CD4-positive, CD25-positive, alpha-beta regulatory T cell (primary cell): ENCODE measurements around the gene KCNN4. TPM values are rescaled to one million over a fixed set of nuclear protein-coding genes. Genes with fewer than 3 reads are reported as not detected.

Experiments used
- ATAC-seq, 2 donors: fragments of 150-1000 bp; cut with Tn5 transposase; one replicate each; pipeline ENCODE4 v1.10.0; 2021; ENCODE audit warnings: low read depth in 2 of 2, moderate number of reproducible peaks in 2 of 2, moderate library complexity in 1 of 2
- DNase-seq, 3 donors: peaks; one replicate each; pipeline versions ENCODE4 v3.0.0 to v3.0.0-alpha.2; 2012 to 2022; ENCODE audit warnings: mixed read lengths in 1 of 3
- H3K27ac ChIP-seq: one replicate; pipeline ENCODE4 v1.7.0; 2013; ENCODE audit warnings: mild to moderate bottlenecking, low read length; ENCODE audit not compliant: insufficient read depth, poor library complexity, severe bottlenecking
- H3K27me3 ChIP-seq: one replicate; pipeline ENCODE4 v1.7.0; 2013; ENCODE audit warnings: low read length; ENCODE audit not compliant: control insufficient read depth, insufficient read depth
- H3K36me3 ChIP-seq: one replicate; pipeline ENCODE4 v1.7.0; 2013; ENCODE audit warnings: mild to moderate bottlenecking, low read length, moderate library complexity; ENCODE audit not compliant: control insufficient read depth, insufficient read depth
- H3K4me1 ChIP-seq: 2 replicates; pipeline ENCODE4 v1.7.0; 2013; ENCODE audit warnings: mild to moderate bottlenecking, low read length; ENCODE audit not compliant: insufficient read depth, control insufficient read depth, poor library complexity, severe bottlenecking
- H3K4me3 ChIP-seq: one replicate; pipeline ENCODE4 v1.7.0; 2013; ENCODE audit warnings: low read depth, mild to moderate bottlenecking, low read length, moderate library complexity
- H3K9me3 ChIP-seq, 2 experiments: 1 replicate in 1 of 2; 2 replicates in 1 of 2; pipeline ENCODE4 v1.7.0; 2013; ENCODE audit warnings: low read length in 2 of 2, mild to moderate bottlenecking in 1 of 2, moderate library complexity in 1 of 2; ENCODE audit not compliant: control insufficient read depth in 2 of 2
- H3K27ac Mint-ChIP-seq, 3 donors: one replicate each; pipeline ENCODE4 v1.8.0; 2020 to 2022; ENCODE audit warnings: mild to moderate bottlenecking in 3 of 3, mixed read lengths in 3 of 3, moderate library complexity in 2 of 3
- H3K27me3 Mint-ChIP-seq: one replicate; pipeline ENCODE4 v1.8.0; 2022; ENCODE audit warnings: mild to moderate bottlenecking, mixed read lengths
- H3K36me3 Mint-ChIP-seq: one replicate; pipeline ENCODE4 v1.8.0; 2020; ENCODE audit warnings: mixed read lengths
- H3K4me1 Mint-ChIP-seq, 4 donors: one replicate each; pipeline ENCODE4 v1.8.0; 2020 to 2022; ENCODE audit warnings: mixed read lengths in 4 of 4, mild to moderate bottlenecking in 1 of 4
- H3K4me3 Mint-ChIP-seq, 4 donors: one replicate each; pipeline ENCODE4 v1.8.0; 2020 to 2022; ENCODE audit warnings: mild to moderate bottlenecking in 4 of 4, mixed read lengths in 4 of 4, moderate library complexity in 3 of 4
- H3K9me3 Mint-ChIP-seq, 7 donors: one replicate each; pipeline ENCODE4 v1.8.0; 2020 to 2022; ENCODE audit warnings: mixed read lengths in 7 of 7, mild to moderate bottlenecking in 3 of 7, moderate library complexity in 2 of 7
- polyA plus RNA-seq, 4 donors: library from polyadenylated mRNA; unstranded; fragments of 300-500 nt; fragmentation: Illumina TruSeq; gene quantifications; one replicate each; pipeline ENCODE4 v1.2.3, GENCODE V29; 2021
- total RNA-seq: library from RNA; stranded (reverse); gene quantifications from one replicate; pipeline ENCODE4 v1.2.3, GENCODE V29; 2022

KCNN4 gene
- total and polyA plus RNA-seq, 5 donors from 2014 or later, result 16.7 to 56.1 (median 30.4) TPM

DNA sequence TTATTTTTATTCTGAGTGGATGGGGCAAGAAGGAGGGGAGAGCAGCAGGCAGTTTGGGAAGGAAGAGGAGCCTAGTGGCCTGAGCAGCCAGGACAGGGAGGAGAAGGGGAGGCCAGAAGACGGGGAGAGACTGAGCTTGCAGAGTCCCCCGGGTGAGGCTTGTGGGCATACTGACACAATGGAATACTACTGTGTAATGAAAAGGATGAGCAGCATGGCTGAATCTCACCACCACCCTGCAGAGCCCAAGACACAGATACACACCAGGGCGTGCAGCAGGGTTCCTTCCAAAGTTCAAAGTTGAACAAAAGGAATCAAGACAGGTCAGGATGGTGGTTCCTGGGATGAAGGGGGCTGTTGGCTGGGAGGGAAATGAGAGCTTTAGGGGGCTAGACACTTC, 18.0 kb downstream of the KCNN4 start:
- no peaks in the 10 kb centered on the region for H3K27me3 Mint-ChIP-seq
- no peak overlapping the region for H3K4me3 Mint-ChIP-seq
- Histone ChIP-seq H3K4me3 (no peak overlapping the region), H3K36me3 (peaks cover 12% of the 10 kb centered on the region), H3K27ac (no peak overlapping the region), H3K27me3 (no peaks in the 10 kb centered on the region), H3K9me3 (no peaks in the 10 kb centered on the region), H3K4me1 (peaks cover 34% of the 10 kb centered on the region)
- no peak for ATAC-seq
- no peak for DNase-seq
- peak overlapping the region; percentile 54 to 85 (median 84) for H3K27ac Mint-ChIP-seq
- no peaks in the 10 kb centered on the region for H3K36me3 Mint-ChIP-seq
- peaks cover 8 to 56% (median 33%) of the 10 kb centered on the region in 4 donors for H3K4me1 Mint-ChIP-seq
- no peaks in the 10 kb centered on the region for H3K9me3 Mint-ChIP-seq

DNA sequence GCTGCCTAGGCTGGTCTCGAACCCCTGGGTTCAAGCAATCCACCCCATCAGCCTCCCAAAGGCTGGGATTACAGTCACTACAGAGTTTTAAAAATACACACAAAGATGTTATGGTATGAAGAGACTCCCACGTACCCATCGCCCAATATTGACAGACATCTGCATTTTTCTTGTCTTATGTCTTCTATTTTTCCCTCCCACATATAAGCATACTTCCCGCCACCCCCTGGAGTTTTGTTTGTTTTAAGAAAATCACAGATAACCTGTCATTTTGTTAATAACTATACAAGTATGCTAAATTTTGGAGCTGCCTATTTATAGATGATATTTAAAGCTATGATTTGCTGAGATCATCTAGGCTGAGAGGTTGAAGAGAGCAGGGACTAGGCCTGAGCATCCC, 19.8 kb downstream of the KCNN4 start:
- Mint-ChIP-seq H3K4me1 (peaks cover 8 to 50% (median 37%) of the 10 kb centered on the region in 4 donors), H3K4me3 (no peak overlapping the region), H3K27ac (peak overlapping the region in 2 of 3 donors; percentile 8 to 88), H3K9me3 (no peaks in the 10 kb centered on the region), H3K27me3 (no peaks in the 10 kb centered on the region), H3K36me3 (no peaks in the 10 kb centered on the region)
- Histone ChIP-seq H3K36me3 (no peaks in the 10 kb centered on the region), H3K4me3 (no peak overlapping the region), H3K27ac (no peak overlapping the region), H3K4me1 (peaks cover 26% of the 10 kb centered on the region), H3K9me3 (no peaks in the 10 kb centered on the region), H3K27me3 (no peaks in the 10 kb centered on the region)
- ATAC-seq (no peak), DNase-seq (no peak)

DNA sequence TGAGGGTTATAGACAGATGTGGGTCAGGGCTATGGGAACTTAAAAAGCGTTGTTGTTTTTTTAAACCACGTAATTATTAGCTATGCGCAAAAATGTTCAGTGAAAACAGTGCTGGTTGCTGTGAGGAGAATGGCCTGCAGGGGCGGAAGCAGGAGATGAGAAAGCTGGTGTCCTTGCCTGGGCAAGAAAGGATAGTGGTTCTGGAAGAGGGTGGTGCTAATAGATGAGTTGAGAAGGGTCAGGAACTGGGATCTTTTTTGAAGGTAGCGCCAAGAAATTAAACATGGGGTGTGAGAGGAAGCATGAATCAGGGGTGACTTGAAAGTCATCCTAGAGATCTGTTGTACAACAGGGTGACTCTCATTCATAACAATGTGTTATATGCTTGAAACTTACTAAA, 21.3 kb downstream of the KCNN4 start:
- DNase-seq, result no peak
- ATAC-seq, result no peak
- Mint-ChIP-seq H3K4me1 (peaks cover 8 to 47% (median 30%) of the 10 kb centered on the region in 4 donors), H3K27ac (no peak overlapping the region), H3K27me3 (peaks cover 3% of the 10 kb centered on the region), H3K9me3 (no peaks in the 10 kb centered on the region), H3K36me3 (no peaks in the 10 kb centered on the region), H3K4me3 (peak overlapping the region in 2 of 4 donors; percentile 7 to 14)
- no peak overlapping the region for H3K4me3 ChIP-seq
- no peak overlapping the region for H3K27ac ChIP-seq
- H3K4me1 ChIP-seq, result peaks cover 23% of the 10 kb centered on the region
- H3K36me3 ChIP-seq, result no peaks in the 10 kb centered on the region
- H3K9me3 ChIP-seq, result no peaks in the 10 kb centered on the region
- no peaks in the 10 kb centered on the region for H3K27me3 ChIP-seq

DNA sequence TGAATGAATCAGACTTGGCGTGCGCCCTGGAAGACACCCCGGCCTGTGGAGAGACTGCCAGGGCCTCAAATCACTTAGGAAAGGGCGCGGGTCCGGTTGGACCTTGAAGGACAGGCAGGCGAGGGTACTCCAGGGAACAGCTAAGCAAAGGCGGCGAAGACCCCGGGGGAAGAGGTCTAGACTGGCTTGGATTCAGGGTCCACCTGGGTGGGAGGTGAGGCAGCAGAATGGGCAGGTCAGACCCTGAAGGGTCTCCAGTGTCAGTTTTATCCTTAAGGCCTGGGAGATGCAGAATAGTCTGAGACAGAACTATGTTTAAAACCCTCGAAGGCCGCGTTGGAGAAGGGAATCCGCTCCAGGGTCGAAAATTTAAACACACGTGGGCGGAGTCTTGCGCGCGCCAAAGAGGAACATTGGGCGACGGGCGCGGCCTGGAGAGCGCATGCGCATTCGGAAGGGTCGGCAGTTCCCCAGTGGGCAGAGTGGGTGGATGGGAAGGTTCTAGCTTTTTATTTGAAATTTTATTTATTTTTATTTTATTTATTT, 25.4 kb downstream of the KCNN4 start:
- H3K4me3 ChIP-seq, result peak overlapping the region; percentile 79
- no peaks in the 10 kb centered on the region for H3K27me3 ChIP-seq
- Mint-ChIP-seq H3K9me3 (no peaks in the 10 kb centered on the region), H3K36me3 (peaks cover 7% of the 10 kb centered on the region), H3K4me1 (peaks cover 3 to 61% (median 38%) of the 10 kb centered on the region in 4 donors), H3K4me3 (peak overlapping the region; percentile 96 to 99 (median 98)), H3K27me3 (peaks cover 4% of the 10 kb centered on the region), H3K27ac (peak overlapping the region; percentile 98 to 99 (median 99))
- ATAC-seq (no peak), DNase-seq (peak; percentile 74 to 85 (median 77))
- peaks cover 44% of the 10 kb centered on the region for H3K4me1 ChIP-seq
- H3K36me3 ChIP-seq, result peaks cover 10% of the 10 kb centered on the region
- H3K9me3 ChIP-seq, result no peaks in the 10 kb centered on the region
- peak overlapping the region; percentile 99 for H3K27ac ChIP-seq

DNA sequence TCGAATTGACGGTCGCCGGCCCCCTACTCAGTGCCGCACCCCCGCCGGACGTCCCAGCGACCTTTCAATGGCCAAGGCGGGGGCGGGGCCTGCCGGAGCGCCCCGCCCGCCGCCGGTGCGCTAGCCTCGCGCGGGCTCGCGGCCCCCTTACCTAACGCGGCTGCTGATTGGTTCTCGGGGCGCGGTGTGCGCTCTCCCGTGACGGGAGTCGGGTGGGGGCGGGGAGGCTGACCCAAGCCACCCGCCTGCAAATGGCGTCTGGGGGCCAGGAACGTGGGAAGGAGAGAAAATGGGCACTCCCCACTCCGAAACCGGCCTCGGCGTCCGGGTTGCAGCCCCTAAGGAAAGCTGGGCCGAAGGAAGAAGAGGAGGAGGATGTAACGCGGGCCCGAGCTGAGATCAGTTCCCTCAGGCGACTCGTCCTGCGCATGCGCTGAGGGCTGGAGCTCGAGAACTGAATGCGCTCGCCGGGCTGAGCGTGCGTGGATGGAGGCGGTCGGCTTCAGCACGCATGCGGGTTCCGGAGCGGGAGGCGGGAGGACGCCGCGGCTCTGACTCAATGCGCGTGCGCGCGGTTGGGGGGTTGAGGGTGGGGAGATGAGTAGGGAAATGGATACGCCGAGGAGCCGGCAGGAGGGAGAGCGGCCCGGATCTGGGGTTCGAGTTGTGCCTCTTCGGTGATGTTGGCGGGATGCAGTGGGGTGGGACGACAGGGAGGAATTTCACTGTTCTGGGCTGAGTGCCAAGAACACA, 26.1 kb downstream of the KCNN4 start, which contains the start of gene SMG9:
TSS of gene SMG9 (minus strand) at position 460 of the 753 bp plus-strand sequence. CDS start 4,221 bp downstream, outside the sequence.
- H3K4me1 ChIP-seq, result peaks cover 44% of the 10 kb centered on the region
- DNase-seq, result peak; percentile 97 to 99 (median 98)
- Mint-ChIP-seq H3K4me1 (peaks cover 3 to 66% (median 39%) of the 10 kb centered on the region in 4 donors), H3K27ac (peak within 1 kb of the TSS; percentile 98 to 99 (median 99)), H3K9me3 (no peaks in the 10 kb centered on the region), H3K4me3 (peak within 1 kb of the TSS; percentile 96 to 99 (median 98)), H3K27me3 (peaks cover 4% of the 10 kb centered on the region), H3K36me3 (peaks cover 12% of the 10 kb centered on the region)
- peak; percentile 87 to 88 for ATAC-seq
- no peaks in the 10 kb centered on the region for H3K27me3 ChIP-seq
- H3K27ac ChIP-seq, result peak within 1 kb of the TSS; percentile 99
- peaks cover 17% of the 10 kb centered on the region for H3K36me3 ChIP-seq
- H3K4me3 ChIP-seq, result peak within 1 kb of the TSS; percentile 89
- H3K9me3 ChIP-seq, result no peaks in the 10 kb centered on the region

DNA sequence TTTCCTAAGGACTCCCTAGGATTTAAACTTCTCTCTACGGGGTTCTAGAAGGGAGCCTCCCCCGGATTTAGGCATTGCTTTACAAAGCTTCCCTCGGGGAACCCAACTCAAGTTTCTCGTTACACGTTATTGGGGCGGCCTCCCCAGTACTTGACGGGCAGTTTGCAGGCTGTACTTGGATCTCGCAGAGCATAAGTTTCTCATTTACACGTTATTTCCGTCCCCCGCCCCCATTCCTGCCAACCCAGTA, 26.6 kb downstream of the KCNN4 start:
- Histone ChIP-seq H3K36me3 (peaks cover 22% of the 10 kb centered on the region), H3K4me1 (peaks cover 44% of the 10 kb centered on the region), H3K9me3 (no peaks in the 10 kb centered on the region), H3K27ac (peak overlapping the region; percentile 99), H3K27me3 (no peaks in the 10 kb centered on the region), H3K4me3 (peak overlapping the region; percentile 89)
- Mint-ChIP-seq H3K9me3 (no peaks in the 10 kb centered on the region), H3K27ac (peak overlapping the region; percentile 66 to 99 (median 98)), H3K4me3 (peak overlapping the region; percentile 96 to 99 (median 98)), H3K36me3 (peaks cover 14% of the 10 kb centered on the region), H3K27me3 (peaks cover 4% of the 10 kb centered on the region), H3K4me1 (peaks cover 3 to 65% (median 36%) of the 10 kb centered on the region in 4 donors)
- ATAC-seq (peak in 1 of 2 donors; percentile 25), DNase-seq (no peak)

DNA sequence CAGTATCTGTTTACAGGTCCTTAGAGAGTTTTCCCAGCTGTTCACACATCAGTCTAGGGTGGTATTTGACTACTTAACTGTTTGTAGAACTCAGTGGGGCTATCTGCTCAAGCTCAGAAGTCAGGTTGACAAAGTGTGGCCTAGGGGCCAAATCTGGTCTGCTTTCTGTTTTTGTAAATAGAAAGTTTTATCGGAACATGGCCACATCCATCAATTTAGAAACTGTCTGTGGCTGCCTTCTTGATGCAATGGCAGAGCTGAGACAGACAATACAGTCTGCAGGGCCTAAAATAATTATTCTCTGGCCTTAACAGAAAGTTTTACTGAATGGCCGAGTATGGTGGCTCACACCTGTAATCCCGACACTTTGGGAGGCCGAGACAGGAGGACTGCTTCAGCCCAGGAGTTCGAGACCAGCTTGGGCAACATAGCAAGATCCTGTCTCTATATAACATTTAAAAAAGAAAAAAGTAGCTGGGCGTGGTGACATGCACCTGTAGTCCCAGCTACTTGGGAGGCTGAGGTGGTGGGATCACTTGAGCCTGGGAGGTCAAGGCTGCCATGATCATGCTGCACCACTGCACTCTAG, 28.4 kb downstream of the KCNN4 start:
- H3K9me3 Mint-ChIP-seq, result no peaks in the 10 kb centered on the region
- peak overlapping the region; percentile 24 for H3K4me3 ChIP-seq
- no peak for ATAC-seq

More for the DNA sequence above, 28.4 kb downstream of the KCNN4 start:
- Mint-ChIP-seq H3K4me3 (peak overlapping the region; percentile 73 to 98 (median 97)), H3K27me3 (peaks cover 4% of the 10 kb centered on the region), H3K36me3 (peaks cover 26% of the 10 kb centered on the region), H3K27ac (peak overlapping the region in 2 of 3 donors; percentile 66 to 98), H3K4me1 (peaks cover 3 to 74% (median 40%) of the 10 kb centered on the region in 4 donors)
- Histone ChIP-seq H3K27me3 (no peaks in the 10 kb centered on the region), H3K36me3 (peaks cover 37% of the 10 kb centered on the region), H3K27ac (peak overlapping the region; percentile 99), H3K9me3 (no peaks in the 10 kb centered on the region), H3K4me1 (peaks cover 52% of the 10 kb centered on the region)
- DNase-seq, result no peak
